EH (cell line): ENCODE measurements around the gene PNPLA7.

Experiments used
- DNase-seq: peaks from one replicate; pipeline ENCODE4 v3.0.0-alpha.2; 2015; ENCODE audit warnings: low read depth

The PNPLA7 gene

GRCh38 chr9:137434498-137435380, 115.5 kb downstream of the PNPLA7 start:
- no peak for DNase-seq

GRCh38 chr9:137433916-137434431, 116.2 kb downstream of the PNPLA7 start:
- DNase-seq: no peak

- DNase-seq: no peak
Observed at GRCh38 chr9:137433349-137433915, 116.8 kb downstream of the PNPLA7 start.

- no peak for DNase-seq
Observed at GRCh38 chr9:137432687-137433348, 117.4 kb downstream of the PNPLA7 start.

- no peak for DNase-seq
Observed at GRCh38 chr9:137431416-137431931, 118.7 kb downstream of the PNPLA7 start.

- no peak for DNase-seq
Observed at GRCh38 chr9:137430723-137431415, 119.3 kb downstream of the PNPLA7 start.

GRCh38 chr9:137429974-137430722, 120.1 kb downstream of the PNPLA7 start:
- DNase-seq: no peak

GRCh38 chr9:137429546-137429890, 120.7 kb downstream of the PNPLA7 start:
- no peak for DNase-seq

- no peak for DNase-seq
Observed at GRCh38 chr9:137428841-137429545, 121.2 kb downstream of the PNPLA7 start.

- DNase-seq: no peak
Observed at GRCh38 chr9:137428311-137428630, 121.9 kb downstream of the PNPLA7 start.

- no peak for DNase-seq
Observed at GRCh38 chr9:137427454-137428310, 122.5 kb downstream of the PNPLA7 start.

- no peak for DNase-seq
Observed at GRCh38 chr9:137426018-137426681, 124.1 kb downstream of the PNPLA7 start.

GRCh38 chr9:137423514-137424291, 126.5 kb downstream of the PNPLA7 start:
- peak; percentile 49 for DNase-seq

- DNase-seq: peak; percentile 89
Observed at GRCh38 chr9:137422604-137423513, 127.3 kb downstream of the PNPLA7 start, which contains the start of the genes EXD3 and NOXA1. TSS of gene EXD3 (minus strand) at chr9:137423162. CDS start at chr9:137395357, 27,805 bp downstream. TSS of gene NOXA1 (plus strand) at chr9:137423393. CDS start at chr9:137423530, 137 bp downstream.

- DNase-seq: no peak
Observed at GRCh38 chr9:137421838-137422603, 128.2 kb downstream of the PNPLA7 start.
